DMS 273 (cell line): ENCODE measurements around the gene ADD3.

Experiments
- DNase-seq: peaks from one replicate; lab custom pipeline; 2025; ENCODE audit not compliant: unreplicated experiment; lab: John Stamatoyannopoulos, UW

Gene ADD3

GRCh38 chr10:110059925-110060324, 52.1 kb downstream of the ADD3 start:
- no peak for DNase-seq

GRCh38 chr10:110061687-110062086, 53.9 kb downstream of the ADD3 start:
- DNase-seq, result no peak

- no peak for DNase-seq
Measured at GRCh38 chr10:110065269-110065668, 57.5 kb downstream of the ADD3 start.

GRCh38 chr10:110067960-110068770, 60.4 kb downstream of the ADD3 start:
- peak; percentile 2 for DNase-seq

- DNase-seq, result no peak
Measured at GRCh38 chr10:110068780-110069179, 61.0 kb downstream of the ADD3 start.

- peak; percentile 7 for DNase-seq
Measured at GRCh38 chr10:110069502-110069982, 61.8 kb downstream of the ADD3 start.

- DNase-seq, result no peak
Measured at GRCh38 chr10:110073896-110074295, 66.1 kb downstream of the ADD3 start.

GRCh38 chr10:110074298-110074697, 66.5 kb downstream of the ADD3 start:
- no peak for DNase-seq

GRCh38 chr10:110074758-110075671, 67.2 kb downstream of the ADD3 start:
- peak; percentile 46 for DNase-seq

- no peak for DNase-seq
Measured at GRCh38 chr10:110075686-110076085, 67.9 kb downstream of the ADD3 start.

GRCh38 chr10:110076559-110077318, 69.0 kb downstream of the ADD3 start:
- no peak for DNase-seq

GRCh38 chr10:110077436-110078130, 69.8 kb downstream of the ADD3 start:
- no peak for DNase-seq

GRCh38 chr10:110078317-110078716, 70.5 kb downstream of the ADD3 start:
- no peak for DNase-seq

- DNase-seq, result no peak
Measured at GRCh38 chr10:110081911-110082310, 74.1 kb downstream of the ADD3 start.

GRCh38 chr10:110083884-110084283, 76.1 kb downstream of the ADD3 start:
- DNase-seq, result peak; percentile 12

GRCh38 chr10:110087682-110088081, 79.9 kb downstream of the ADD3 start:
- DNase-seq, result no peak

- no peak for DNase-seq
Measured at GRCh38 chr10:110088367-110089104, 80.8 kb downstream of the ADD3 start.

- DNase-seq, result no peak
Measured at GRCh38 chr10:110091830-110092229, 84.0 kb downstream of the ADD3 start.

GRCh38 chr10:110093722-110094121, 85.9 kb downstream of the ADD3 start:
- DNase-seq, result no peak

GRCh38 chr10:110094786-110095185, 87.0 kb downstream of the ADD3 start:
- DNase-seq, result no peak
